Fibroblast of villous mesenchyme (primary cell): Measurements from ENCODE around the gene RAG1. TPM values are rescaled to one million over a fixed set of nuclear protein-coding genes. Genes with fewer than 3 reads are reported as not detected.

Experiments used
- DNase-seq: peaks from one replicate; pipeline ENCODE4 v3.0.0-alpha.2; 2010; ENCODE audit warnings: low read depth
- H3K4me3 ChIP-seq: 2 replicates; pipeline ENCODE4 v1.5.1; 2011; ENCODE audit warnings: low read depth, mild to moderate bottlenecking, low read length
- CTCF ChIP-seq: IDR thresholded peaks from 2 replicates; pipeline ENCODE4 v1.5.1; 2012; ENCODE audit warnings: low read depth, mild to moderate bottlenecking, low read length; ENCODE audit not compliant: insufficient read depth
- total RNA-seq: library from RNA; depleted of rRNA; stranded (reverse); fragments of >200 nt; gene quantifications from 2 replicates; pipeline ENCODE4 v1.2.3, GENCODE V29; 2012

Gene RAG1
- total RNA-seq, 1 donor: 0.86 TPM

GRCh38 chr11:36627006-36627405, 59.2 kb downstream of the RAG1 start:
- H3K4me3 ChIP-seq: no peak overlapping the region
- TF ChIP-seq CTCF: no peak
- no peak for DNase-seq

- no peak for TF ChIP-seq CTCF
- no peak for DNase-seq
- no peak overlapping the region for H3K4me3 ChIP-seq
Observed at GRCh38 chr11:36627471-36627870, 59.7 kb downstream of the RAG1 start.

GRCh38 chr11:36628141-36628540, 60.3 kb downstream of the RAG1 start:
- no peak overlapping the region for H3K4me3 ChIP-seq
- no peak for DNase-seq
- no peak for TF ChIP-seq CTCF

- no peak for DNase-seq
- no peak overlapping the region for H3K4me3 ChIP-seq
- no peak for TF ChIP-seq CTCF
Observed at GRCh38 chr11:36628765-36629244, 61.0 kb downstream of the RAG1 start.

Other genes starting within 250 kb of the RAG1 start
- gene TRAF6, start 57.7 kb upstream of the RAG1 start, total RNA-seq: 9.0 and 13.4 TPM in 2 replicates
- 23.2 and 25.5 TPM in 2 replicates for gene IFTAP, start 26.5 kb downstream of the RAG1 start, total RNA-seq
- gene RAG2, start 30.2 kb downstream of the RAG1 start, total RNA-seq: not detected in 2 replicates